Mononuclear cell (primary cell): Measurements from ENCODE around the gene CALML6. TPM values are rescaled to one million over a fixed set of nuclear protein-coding genes. Genes with fewer than 3 reads are reported as not detected.

Source experiments
- H3K27me3 ChIP-seq: 2 replicates; pipeline ENCODE4 v1.6.0; 2011; ENCODE audit warnings: low read length, control low read depth; ENCODE audit not compliant: insufficient read depth
- H3K4me1 ChIP-seq: 2 replicates; pipeline ENCODE4 v1.5.1; 2011; ENCODE audit warnings: mild to moderate bottlenecking, low read length, control low read depth; ENCODE audit not compliant: insufficient read depth
- H3K4me3 ChIP-seq: 2 replicates; pipeline ENCODE4 v1.5.1; 2011; ENCODE audit warnings: mild to moderate bottlenecking, low read length, moderate library complexity
- H3K9me3 ChIP-seq: 2 replicates; pipeline ENCODE4 v1.5.1; 2011; ENCODE audit warnings: low read depth, mild to moderate bottlenecking, control low read depth, low read length
- total RNA-seq: library from RNA; depleted of rRNA; stranded (reverse); fragments of >200 nt; gene quantifications from one replicate; pipeline ENCODE4 v1.2.3, GENCODE V29; 2012

CALML6 gene
- total RNA-seq, 1 donor, result not detected

DNA sequence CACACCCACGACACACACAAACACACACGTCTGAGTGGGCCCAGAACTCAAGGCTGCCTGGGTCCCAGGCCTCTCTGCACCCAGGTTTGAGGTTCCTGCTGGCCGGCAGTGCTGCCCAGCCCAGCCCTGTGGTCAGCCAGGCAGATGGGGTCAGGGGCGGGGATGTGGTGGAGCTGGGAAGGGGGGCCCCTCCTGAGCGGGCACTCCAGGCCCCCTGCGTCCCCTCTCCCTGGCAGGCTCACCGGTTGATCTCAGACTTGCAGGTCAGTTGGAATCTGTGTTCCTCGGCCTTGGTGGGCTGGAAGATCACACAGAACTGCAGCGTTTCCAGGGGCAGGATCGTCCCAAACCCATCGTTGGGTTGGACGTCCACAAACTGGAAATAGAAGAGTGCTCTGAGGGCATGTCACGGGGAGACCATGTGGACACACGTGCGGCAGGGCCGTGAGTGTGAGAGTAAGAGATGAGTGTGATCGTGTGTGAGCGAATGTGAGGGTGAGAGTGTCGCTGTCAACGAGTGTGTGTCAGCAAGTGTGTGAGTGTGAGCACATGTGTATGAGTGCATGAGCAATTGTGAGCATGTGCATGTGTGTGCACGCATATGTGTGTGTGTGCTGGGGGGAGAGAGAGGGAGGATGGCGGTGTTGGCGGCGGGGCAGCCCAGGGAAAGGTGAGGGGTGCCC lies 23.7 kb downstream of the CALML6 start:
- Histone ChIP-seq H3K9me3 (no peaks in the 10 kb centered on the region), H3K4me3 (no peak overlapping the region), H3K4me1 (no peaks in the 10 kb centered on the region), H3K27me3 (no peaks in the 10 kb centered on the region)

DNA sequence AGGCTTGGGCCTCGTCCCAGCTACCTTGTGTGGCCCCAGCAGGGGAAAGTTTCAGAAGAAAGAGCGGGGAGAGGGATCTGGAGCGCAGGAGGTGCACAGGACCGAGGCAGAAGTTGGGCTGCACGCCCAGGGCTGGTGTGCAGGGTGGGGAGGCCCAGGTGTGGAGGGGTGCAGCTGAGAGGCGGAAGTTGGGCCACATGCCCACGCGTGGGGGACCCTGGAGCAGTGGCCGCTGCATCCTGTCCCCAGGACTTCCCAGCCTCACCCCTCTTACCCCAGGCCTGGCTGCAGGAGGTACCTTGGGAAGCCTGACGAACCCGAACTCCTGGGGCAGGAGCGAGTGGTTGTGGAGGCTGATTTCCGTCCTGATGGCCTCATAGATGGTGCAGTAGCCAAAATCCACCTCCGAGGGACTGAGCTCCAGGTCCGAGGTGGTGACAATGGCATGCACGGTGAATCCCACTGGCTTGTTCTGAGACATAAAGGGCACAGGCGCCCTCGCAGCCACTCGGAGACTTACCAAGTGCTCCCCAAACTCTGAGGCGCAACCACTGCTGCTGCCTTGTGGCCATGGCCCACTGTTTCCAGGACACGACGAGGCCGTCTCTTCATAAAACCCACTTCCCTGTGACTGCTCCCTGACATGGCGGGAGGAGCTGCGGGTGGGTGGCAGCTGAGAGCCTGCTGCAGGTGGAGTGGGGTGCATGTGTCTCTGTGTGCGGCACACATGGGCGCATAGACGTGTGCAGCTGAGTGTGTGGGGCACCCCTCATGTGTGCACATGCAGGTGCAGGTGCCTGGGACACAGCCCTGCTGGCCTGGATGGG lies 24.4 kb downstream of the CALML6 start:
- Histone ChIP-seq H3K4me3 (no peak overlapping the region), H3K4me1 (peaks cover 3% of the 10 kb centered on the region), H3K9me3 (no peaks in the 10 kb centered on the region), H3K27me3 (no peaks in the 10 kb centered on the region)

DNA sequence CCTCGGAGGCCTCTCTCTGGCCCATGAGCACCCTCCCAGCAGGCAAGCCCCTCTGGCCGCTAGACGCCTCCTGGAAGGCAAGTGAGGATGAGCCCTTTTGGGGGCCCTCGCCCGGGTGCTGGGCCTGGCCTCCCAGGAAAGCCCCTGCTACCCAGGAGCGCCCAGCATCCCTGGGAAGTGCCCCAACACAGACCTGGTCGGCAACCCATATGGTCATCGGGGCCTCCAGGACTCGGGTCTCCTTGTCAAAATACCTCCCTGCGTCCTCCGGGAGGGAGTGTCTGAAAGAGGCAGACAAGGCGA lies 25.0 kb downstream of the CALML6 start:
- Histone ChIP-seq H3K9me3 (no peaks in the 10 kb centered on the region), H3K27me3 (no peaks in the 10 kb centered on the region), H3K4me1 (peaks cover 3% of the 10 kb centered on the region), H3K4me3 (no peak overlapping the region)

DNA sequence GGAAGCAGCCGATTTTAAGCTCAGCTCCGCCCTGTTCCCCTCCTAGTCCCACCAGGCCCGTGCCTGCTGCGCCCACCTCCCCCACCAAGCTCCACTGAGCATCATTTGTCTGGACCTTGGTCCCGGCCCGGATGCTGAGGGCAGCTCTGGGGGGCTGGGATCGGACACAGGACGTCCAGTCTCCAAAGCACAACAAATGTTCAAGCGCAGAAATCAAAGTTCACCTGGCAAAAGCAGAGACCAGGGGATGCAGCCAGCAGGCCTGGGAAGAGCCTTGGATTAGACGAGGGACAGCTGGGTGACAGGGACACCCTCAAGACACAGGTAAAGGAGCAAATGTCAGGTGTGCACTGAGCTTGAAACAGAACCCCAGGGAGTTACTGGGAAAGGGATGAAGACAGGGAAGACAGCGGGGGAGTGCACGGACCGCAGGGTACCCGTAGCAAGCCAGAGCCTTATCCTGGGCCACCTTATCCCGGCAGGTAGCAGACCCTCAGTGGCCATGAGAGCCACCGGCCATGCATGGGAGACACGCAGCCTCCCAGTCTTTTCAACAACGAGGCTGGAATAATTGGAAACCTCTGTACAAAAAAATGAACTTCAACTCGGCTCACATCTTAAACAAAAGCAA lies 26.3 kb downstream of the CALML6 start:
- H3K4me3 ChIP-seq, result no peak overlapping the region
- H3K9me3 ChIP-seq, result no peaks in the 10 kb centered on the region
- no peaks in the 10 kb centered on the region for H3K27me3 ChIP-seq
- H3K4me1 ChIP-seq, result peaks cover 3% of the 10 kb centered on the region

DNA sequence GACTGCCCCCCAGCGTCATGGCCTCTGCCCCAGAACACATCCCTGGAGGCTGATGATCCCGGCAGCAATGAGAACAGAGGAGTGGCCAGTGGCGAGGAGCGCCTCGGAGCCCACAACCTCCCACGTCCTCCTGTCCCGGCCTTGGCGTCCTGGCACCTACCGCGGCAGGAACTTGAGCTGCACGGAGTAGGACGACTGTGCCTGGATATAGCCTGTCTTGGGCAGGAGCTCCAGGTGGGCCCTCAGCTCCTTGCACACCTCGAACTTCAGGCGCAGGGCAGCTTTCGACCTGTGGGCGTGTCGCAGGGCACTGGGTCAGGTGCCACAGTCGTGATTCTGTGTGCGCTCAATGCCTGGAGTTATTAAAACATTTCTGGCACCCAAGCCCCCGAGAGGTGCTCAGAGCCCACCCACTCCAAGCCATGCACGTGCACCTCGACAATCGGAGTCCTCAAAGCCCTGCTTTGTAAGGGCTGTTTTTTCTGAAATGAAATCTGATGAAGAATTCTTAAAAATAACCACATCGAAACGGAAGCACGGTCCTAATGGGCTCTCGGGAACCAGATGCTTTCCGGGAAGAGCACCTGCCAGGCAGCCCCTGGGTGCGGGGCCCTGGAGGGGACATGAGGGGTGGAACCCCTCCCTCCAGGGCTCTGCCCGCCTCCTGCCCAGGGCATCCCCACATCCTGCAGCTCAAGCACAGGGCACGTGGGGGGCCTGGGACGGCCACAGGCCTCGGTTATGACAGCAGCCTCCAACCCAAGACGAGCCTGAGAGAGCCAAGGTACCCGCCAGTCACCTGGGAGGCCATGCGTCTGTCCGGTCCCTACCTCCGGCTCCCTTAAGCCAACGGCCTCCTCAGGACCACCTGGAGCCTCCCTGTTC lies 27.1 kb downstream of the CALML6 start:
- Histone ChIP-seq H3K4me3 (no peak overlapping the region), H3K9me3 (no peaks in the 10 kb centered on the region), H3K4me1 (peaks cover 3% of the 10 kb centered on the region), H3K27me3 (no peaks in the 10 kb centered on the region)

DNA sequence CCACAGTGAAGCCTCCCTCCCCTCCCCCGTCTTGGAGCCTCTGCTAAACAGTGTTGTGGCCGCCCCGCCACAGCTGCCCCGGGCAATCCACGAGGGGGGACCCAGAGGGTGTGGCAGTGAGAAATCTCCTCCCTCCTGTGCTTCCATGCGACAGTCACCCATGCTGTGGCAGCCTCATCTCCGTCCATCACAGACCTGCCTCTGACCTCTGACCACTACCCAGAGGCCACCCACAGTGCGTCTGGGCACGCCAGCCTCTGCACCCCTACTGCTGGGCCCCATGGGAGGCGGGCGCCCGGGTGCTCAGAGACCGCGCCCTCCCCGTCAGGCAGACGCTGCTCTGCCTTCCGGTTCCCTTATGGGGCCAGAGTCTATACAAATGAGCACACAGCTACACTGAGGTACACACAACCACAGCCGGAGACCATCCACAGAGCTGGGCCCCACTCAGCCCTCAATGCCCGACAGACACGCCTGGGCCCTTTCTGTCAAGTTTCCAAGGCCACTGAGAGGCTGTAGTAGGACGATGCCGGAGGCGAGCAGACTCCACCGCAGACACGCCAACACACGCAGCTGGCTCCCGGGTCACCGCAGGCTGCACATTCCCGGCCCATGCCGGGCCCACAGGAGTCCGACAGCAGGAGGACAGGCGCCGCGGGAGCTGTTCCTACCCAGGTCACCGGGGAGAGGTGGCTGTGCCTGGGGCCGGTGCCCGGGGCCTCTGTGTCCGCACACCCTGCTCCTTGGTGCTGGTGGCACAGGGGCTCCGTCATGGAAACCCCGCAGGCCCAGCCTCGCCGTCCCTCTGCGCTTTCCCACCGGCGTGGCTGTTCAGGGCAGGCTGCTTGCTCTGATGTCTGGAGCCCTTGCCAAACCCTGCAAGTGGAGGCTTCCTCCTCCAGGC lies 27.9 kb downstream of the CALML6 start:
- H3K27me3 ChIP-seq, result no peaks in the 10 kb centered on the region
- no peak overlapping the region for H3K4me3 ChIP-seq
- H3K9me3 ChIP-seq, result no peaks in the 10 kb centered on the region
- H3K4me1 ChIP-seq, result peaks cover 3% of the 10 kb centered on the region

DNA sequence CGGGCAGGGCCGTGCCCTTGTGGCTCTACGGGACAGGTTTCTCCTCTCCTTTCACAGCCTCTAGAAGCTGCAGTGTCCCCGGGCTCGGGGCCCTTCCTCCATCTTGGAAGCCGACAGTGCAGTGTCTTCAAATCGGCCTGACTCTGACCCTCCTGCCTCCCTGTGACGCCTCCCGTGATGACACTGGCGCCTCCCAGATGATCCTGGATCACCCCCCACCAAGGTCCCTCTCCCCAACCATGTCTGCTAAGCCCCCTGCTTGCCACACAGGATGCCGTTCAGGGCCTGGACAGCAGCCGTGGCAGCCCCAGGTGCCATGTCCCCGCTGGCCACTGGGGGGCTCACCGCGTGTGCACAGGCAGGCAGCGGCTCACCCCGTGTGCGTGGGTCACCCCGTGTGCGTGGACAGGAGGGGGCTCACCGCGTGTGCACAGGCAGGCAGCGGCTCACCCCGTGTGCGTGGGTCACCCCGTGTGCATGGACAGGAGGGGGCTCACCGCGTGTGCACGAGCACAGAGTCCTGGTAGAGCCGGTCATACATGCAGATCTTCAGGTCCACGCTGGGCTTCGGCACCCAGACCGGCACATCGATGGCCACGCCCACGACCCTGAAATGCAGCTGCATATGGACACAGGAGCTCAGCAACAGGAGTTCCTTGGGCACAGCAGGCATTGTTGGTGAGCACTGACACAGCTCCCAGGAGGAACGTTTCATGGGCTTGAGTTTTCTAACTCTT lies 28.9 kb downstream of the CALML6 start:
- H3K27me3 ChIP-seq, result no peaks in the 10 kb centered on the region
- no peaks in the 10 kb centered on the region for H3K9me3 ChIP-seq
- no peak overlapping the region for H3K4me3 ChIP-seq
- peaks cover 3% of the 10 kb centered on the region for H3K4me1 ChIP-seq

DNA sequence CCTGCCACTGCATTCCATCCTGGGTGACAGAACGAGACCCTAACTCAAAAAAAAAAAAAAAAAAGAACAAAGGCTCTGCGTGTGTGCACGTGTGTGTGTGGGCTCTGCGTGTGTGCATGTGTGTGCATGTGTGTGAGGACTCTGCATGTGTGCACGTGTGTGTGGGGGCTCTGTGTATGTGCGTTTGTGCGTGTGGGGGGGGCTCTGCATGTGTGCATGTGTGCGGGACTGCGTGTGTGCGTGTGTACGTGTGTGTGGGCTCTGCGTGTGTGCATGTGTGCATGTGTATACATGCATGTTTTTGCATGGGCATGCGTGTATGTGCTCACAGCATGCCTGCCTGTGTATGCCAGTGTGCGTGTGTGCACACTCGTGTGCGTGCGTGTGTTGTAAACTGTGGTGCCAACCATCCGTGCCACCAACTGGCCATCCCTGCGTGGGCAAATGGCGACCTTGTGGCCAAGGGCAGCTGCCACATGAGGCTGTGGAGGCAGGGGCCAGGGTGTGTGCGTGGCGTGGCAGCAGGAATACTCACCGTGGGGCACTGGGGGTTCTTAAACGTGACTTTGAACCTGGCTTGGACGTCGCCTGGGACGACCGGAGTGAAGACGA lies 30.8 kb downstream of the CALML6 start:
- Histone ChIP-seq H3K27me3 (no peaks in the 10 kb centered on the region), H3K4me1 (peaks cover 3% of the 10 kb centered on the region), H3K4me3 (no peak overlapping the region), H3K9me3 (no peaks in the 10 kb centered on the region)

DNA sequence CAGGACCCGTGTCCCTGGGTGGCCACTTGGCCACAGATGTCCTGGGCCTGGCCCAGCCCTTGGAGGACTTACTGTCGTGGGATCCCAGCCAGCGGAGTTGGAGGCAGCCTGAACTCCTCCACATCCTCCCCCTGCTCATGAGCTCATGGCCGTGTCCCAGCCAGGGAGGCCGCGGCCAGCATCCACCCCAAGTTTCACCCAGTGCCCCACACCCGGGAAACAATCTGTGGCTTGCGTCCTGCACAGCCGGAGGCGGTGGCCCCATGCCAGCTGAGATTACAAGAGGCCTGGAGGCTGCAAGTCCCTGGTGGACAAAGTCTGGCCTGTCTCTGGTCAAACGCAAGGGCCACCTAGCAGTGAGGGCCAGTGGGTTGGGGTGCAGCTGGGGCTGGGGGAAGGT lies 31.5 kb downstream of the CALML6 start:
- H3K27me3 ChIP-seq, result no peaks in the 10 kb centered on the region
- H3K4me1 ChIP-seq, result peaks cover 3% of the 10 kb centered on the region
- H3K9me3 ChIP-seq, result no peaks in the 10 kb centered on the region
- no peak overlapping the region for H3K4me3 ChIP-seq

DNA sequence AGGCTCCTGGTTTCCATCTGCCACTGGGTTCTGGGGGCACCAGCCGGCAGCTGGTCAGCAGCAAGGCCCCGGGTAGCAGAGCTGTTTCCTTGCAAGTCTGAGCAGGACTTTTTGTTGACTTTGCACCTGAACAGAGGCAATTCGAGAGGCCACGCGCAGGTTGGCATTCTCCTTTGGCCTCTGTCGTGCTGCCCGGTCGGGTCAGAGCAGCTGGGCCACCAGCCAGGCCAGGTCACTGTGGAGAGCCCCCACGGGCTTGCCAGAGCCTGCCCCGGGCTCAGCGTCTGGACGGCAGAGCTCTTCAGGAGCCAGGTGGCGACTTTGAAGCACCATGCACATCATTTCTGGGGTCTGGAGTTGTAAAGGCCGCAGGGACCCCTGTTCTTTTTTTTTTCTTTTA lies 32.4 kb downstream of the CALML6 start:
- Histone ChIP-seq H3K4me3 (no peak overlapping the region), H3K27me3 (no peaks in the 10 kb centered on the region), H3K9me3 (no peaks in the 10 kb centered on the region), H3K4me1 (peaks cover 3% of the 10 kb centered on the region)

DNA sequence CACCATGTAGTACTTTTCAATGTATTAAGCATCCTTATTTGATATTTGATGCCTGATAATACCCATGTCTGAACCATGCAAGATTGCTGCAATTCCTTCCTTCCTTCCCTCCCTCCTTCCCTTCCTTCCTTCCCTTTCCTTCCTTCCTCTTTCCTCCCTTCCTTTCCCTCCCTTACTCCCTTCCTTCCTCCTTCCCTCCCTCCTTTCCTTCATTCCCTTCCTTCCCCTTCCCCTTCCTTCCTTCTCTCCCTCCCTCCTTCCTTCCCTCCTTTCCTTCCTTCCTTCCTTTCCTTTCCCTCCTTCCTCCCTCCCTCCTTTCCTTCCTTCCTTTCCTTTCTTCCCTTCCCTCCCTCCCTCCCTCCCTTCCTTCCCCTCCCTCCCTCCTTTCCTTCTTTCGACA lies 33.7 kb downstream of the CALML6 start:
- Histone ChIP-seq H3K4me1 (peaks cover 3% of the 10 kb centered on the region), H3K27me3 (no peaks in the 10 kb centered on the region), H3K4me3 (no peak overlapping the region), H3K9me3 (no peaks in the 10 kb centered on the region)

DNA sequence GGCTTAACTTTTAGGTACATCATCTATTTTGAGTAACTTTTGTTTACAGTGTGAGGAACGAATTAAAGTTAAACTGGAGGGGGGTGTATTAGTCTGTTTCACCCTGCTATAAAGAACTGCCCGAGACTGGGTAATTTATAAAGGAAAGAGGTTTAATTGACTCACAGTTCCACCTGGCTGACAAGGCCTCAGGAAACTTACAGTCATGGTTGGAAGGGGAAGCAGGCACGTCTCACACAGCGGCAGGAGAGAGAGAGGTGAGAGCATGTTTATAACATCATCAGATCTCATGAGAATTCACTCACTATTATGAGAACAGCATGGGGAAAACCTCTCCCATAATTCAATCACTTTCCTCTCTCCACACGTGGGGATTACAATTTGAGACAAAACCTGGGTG lies 35.9 kb downstream of the CALML6 start:
- Histone ChIP-seq H3K4me1 (no peaks in the 10 kb centered on the region), H3K9me3 (no peaks in the 10 kb centered on the region), H3K27me3 (no peaks in the 10 kb centered on the region), H3K4me3 (no peak overlapping the region)

DNA sequence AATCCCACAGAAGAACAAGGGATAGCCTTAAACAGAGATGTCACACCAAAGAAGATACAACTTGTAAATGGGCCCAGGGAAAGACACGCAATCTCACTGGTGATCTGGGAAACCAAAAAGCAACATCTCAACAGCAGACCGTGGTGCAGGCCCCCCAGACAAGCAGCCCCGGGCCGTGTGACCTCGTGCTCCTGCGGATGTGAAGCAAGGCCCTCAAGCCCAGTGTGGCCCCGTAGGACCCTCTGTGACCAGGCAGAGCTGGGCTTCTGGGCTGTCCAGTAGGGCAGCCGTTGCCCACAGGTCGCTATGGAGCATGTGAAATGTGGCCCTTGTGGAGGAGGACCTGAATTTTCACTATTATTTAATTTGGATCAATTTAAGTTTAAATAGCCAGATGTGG lies 39.0 kb downstream of the CALML6 start:
- Histone ChIP-seq H3K4me1 (no peaks in the 10 kb centered on the region), H3K27me3 (no peaks in the 10 kb centered on the region), H3K4me3 (no peak overlapping the region), H3K9me3 (no peaks in the 10 kb centered on the region)
